IMR-90 (cell line): ENCODE measurements around the gene EIF5A. TPM values are rescaled to one million over a fixed set of nuclear protein-coding genes. Genes with fewer than 3 reads are reported as not detected.

Experiments
- ATAC-seq: fragments of 200-7000 bp; cut with Tn5 transposase; 2 replicates; pipeline ENCODE4 v1.9.1; 2020; ENCODE audit warnings: low read depth, mild to moderate bottlenecking, moderate library complexity
- BruUV-seq: library from RNA; stranded (reverse); fragments of 400-500 nt; replicated peaks from 2 replicates; lab custom pipeline; 2021; lab: Mats Ljungman, UMichigan
- CTCF ChIA-PET: fragments of 300-600 bp; formaldehyde crosslinking; extraction: SDS; loops from one replicate; lab custom pipeline; 2021; ENCODE audit warnings: antibody characterized with exemption; lab: Yijun Ruan, JAX
- POLR2A ChIA-PET: fragments of 300-600 bp; sonication (Branson Sonifier 250); formaldehyde crosslinking; loops from one replicate; lab custom pipeline; 2022; ENCODE audit warnings: antibody characterized with exemption; ENCODE audit not compliant: unreplicated experiment; lab: Charles Lee
- DNase-seq: peaks from one replicate; pipeline ENCODE4 v3.0.0; 2013
- H2AFZ ChIP-seq: replicated peaks from 2 replicates; pipeline ENCODE3; 2013; ENCODE audit warnings: low read length, mild to moderate bottlenecking; ENCODE audit not compliant: poor library complexity
- H2AK5ac ChIP-seq: 2 replicates; pipeline ENCODE4 v1.6.1; 2013; ENCODE audit warnings: low read depth, low read length, inconsistent platforms
- H2AK9ac ChIP-seq: replicated peaks from 2 replicates; pipeline ENCODE3; 2013; ENCODE audit warnings: mild to moderate bottlenecking, low read depth, low read length, moderate library complexity; ENCODE audit not compliant: poor library complexity
- H2BK120ac ChIP-seq: 2 replicates; pipeline ENCODE4 v1.6.1; 2013; ENCODE audit warnings: low read depth, low read length, inconsistent platforms
- H2BK15ac ChIP-seq: 3 replicates; pipeline ENCODE4 v1.6.1; 2013; ENCODE audit warnings: low read depth, low read length, inconsistent platforms
- H2BK20ac ChIP-seq: 2 replicates; pipeline ENCODE4 v1.6.1; 2013; ENCODE audit warnings: low read depth, mild to moderate bottlenecking, inconsistent platforms, low read length, moderate library complexity
- H2BK5ac ChIP-seq: 2 replicates; pipeline ENCODE4 v1.6.1; 2013; ENCODE audit warnings: mild to moderate bottlenecking, low read depth, low read length, inconsistent platforms; ENCODE audit not compliant: poor library complexity, severe bottlenecking
- H3K14ac ChIP-seq: replicated peaks from 2 replicates; pipeline ENCODE4 v1.6.1; 2013; ENCODE audit warnings: low read depth, low read length, inconsistent platforms
- H3K18ac ChIP-seq: 2 replicates; pipeline ENCODE4 v1.6.1; 2013; ENCODE audit warnings: low read depth, low read length, control low read depth
- H3K23ac ChIP-seq: 2 replicates; pipeline ENCODE4 v1.6.1; 2013; ENCODE audit warnings: low read depth, low read length, inconsistent platforms
- H3K27ac ChIP-seq: 2 replicates; pipeline ENCODE4 v1.5.1; 2013; ENCODE audit warnings: mild to moderate bottlenecking, control low read depth, low read length; ENCODE audit not compliant: insufficient read depth
- H3K27me3 ChIP-seq: 2 replicates; pipeline ENCODE4 v1.6.1; 2013; ENCODE audit warnings: low read length; ENCODE audit not compliant: control insufficient read depth, insufficient read depth
- H3K36me3 ChIP-seq: 2 replicates; pipeline ENCODE4 v1.6.1; 2013; ENCODE audit warnings: low read length, mixed read lengths; ENCODE audit not compliant: control insufficient read depth, insufficient read depth
- H3K4ac ChIP-seq: 2 replicates; pipeline ENCODE4 v1.6.1; 2013; ENCODE audit warnings: low read depth, low read length, inconsistent platforms
- H3K4me1 ChIP-seq: 2 replicates; pipeline ENCODE4 v1.6.1; 2013; ENCODE audit warnings: low read length, mixed read lengths; ENCODE audit not compliant: control insufficient read depth, insufficient read depth
- H3K4me2 ChIP-seq: 2 replicates; pipeline ENCODE4 v1.6.1; 2013; ENCODE audit warnings: low read depth, mild to moderate bottlenecking, control low read depth, low read length, moderate library complexity
- H3K4me3 ChIP-seq: 2 replicates; pipeline ENCODE4 v1.5.1; 2013; ENCODE audit warnings: low read depth, mild to moderate bottlenecking, control low read depth, low read length, moderate library complexity; ENCODE audit not compliant: insufficient read depth
- H3K56ac ChIP-seq: 2 replicates; pipeline ENCODE4 v1.6.1; 2013; ENCODE audit warnings: low read length, inconsistent platforms; ENCODE audit not compliant: insufficient read depth; ENCODE audit errors: extremely low read depth
- H3K79me1 ChIP-seq, 2 experiments: 2 replicates each; pipeline ENCODE4 v1.6.1; 2013; ENCODE audit warnings: low read length in 2 of 2, inconsistent platforms in 1 of 2, low read depth in 1 of 2
- H3K9ac ChIP-seq: 2 replicates; pipeline ENCODE4 v1.6.1; 2013; ENCODE audit warnings: low read depth, low read length, control low read depth
- H3K9me1 ChIP-seq: 2 replicates; pipeline ENCODE4 v1.6.1; 2013; ENCODE audit warnings: low read length, inconsistent platforms; ENCODE audit not compliant: insufficient read depth
- H3K9me3 ChIP-seq: 2 replicates; pipeline ENCODE4 v1.6.1; 2013; ENCODE audit warnings: low read length; ENCODE audit not compliant: control insufficient read depth, insufficient read depth
- H4K20me1 ChIP-seq: 2 replicates; pipeline ENCODE4 v1.6.1; 2013; ENCODE audit warnings: low read length, inconsistent platforms; ENCODE audit not compliant: insufficient read depth
- H4K5ac ChIP-seq: 2 replicates; pipeline ENCODE4 v1.6.1; 2013; ENCODE audit warnings: mild to moderate bottlenecking, low read depth, low read length, control low read depth
- H4K8ac ChIP-seq, 2 experiments: 2 replicates each; pipeline ENCODE4 v1.6.1; 2013; ENCODE audit warnings: low read depth in 2 of 2, low read length in 2 of 2, control low read depth in 1 of 2, inconsistent platforms in 1 of 2
- H4K91ac ChIP-seq: 2 replicates; pipeline ENCODE4 v1.6.1; 2013; ENCODE audit warnings: low read depth, low read length, inconsistent platforms; ENCODE audit not compliant: insufficient read depth
- BHLHE40 ChIP-seq: fragments of 150-350 bp; IDR thresholded peaks from 2 replicates; pipeline ENCODE4 v1.6.1; 2016; ENCODE audit warnings: mild to moderate bottlenecking, low read depth, low read length
- CEBPB ChIP-seq: IDR thresholded peaks from 2 replicates; pipeline ENCODE4 v1.6.1; 2012; ENCODE audit warnings: low read depth, low read length, improper control_type of control experiment
- CHD1 ChIP-seq: IDR thresholded peaks from 2 replicates; pipeline ENCODE4 v1.6.1; 2012; ENCODE audit warnings: low read depth, low read length, improper control_type of control experiment
- FOS ChIP-seq: fragments of 150-350 bp; IDR thresholded peaks from 2 replicates; pipeline ENCODE4 v1.6.1; 2016; ENCODE audit warnings: low read depth, low read length
- MAFK ChIP-seq: IDR thresholded peaks from 2 replicates; pipeline ENCODE4 v1.6.1; 2012; ENCODE audit warnings: low read depth, low read length, improper control_type of control experiment
- MAZ ChIP-seq: IDR thresholded peaks from 2 replicates; pipeline ENCODE4 v1.6.1; 2012; ENCODE audit warnings: low read depth, mild to moderate bottlenecking, low read length, improper control_type of control experiment, moderate library complexity, borderline replicate concordance
- MXI1 ChIP-seq: IDR thresholded peaks from 2 replicates; pipeline ENCODE4 v1.6.1; 2012; ENCODE audit warnings: low read depth, mild to moderate bottlenecking, low read length, moderate library complexity, borderline replicate concordance
- NFE2L2 ChIP-seq: fragments of 150-350 bp; IDR thresholded peaks from 2 replicates; pipeline ENCODE4 v1.6.1; 2016; ENCODE audit warnings: low read depth, mild to moderate bottlenecking, low read length
- POLR2A ChIP-seq: IDR thresholded peaks from 2 replicates; pipeline ENCODE4 v1.6.1; 2012; ENCODE audit warnings: mild to moderate bottlenecking, low read depth, low read length
- RAD21 ChIP-seq: IDR thresholded peaks from 2 replicates; pipeline ENCODE4 v1.6.1; 2012; ENCODE audit warnings: low read length, improper control_type of control experiment
- RCOR1 ChIP-seq: IDR thresholded peaks from 2 replicates; pipeline ENCODE4 v1.6.1; 2012; ENCODE audit warnings: mild to moderate bottlenecking, low read length, improper control_type of control experiment; ENCODE audit not compliant: insufficient replicate concordance
- RFX5 ChIP-seq: IDR thresholded peaks from 2 replicates; pipeline ENCODE4 v1.8.0; 2012; ENCODE audit warnings: low read depth, mild to moderate bottlenecking, low read length, moderate library complexity
- SMC3 ChIP-seq: fragments of 150-350 bp; IDR thresholded peaks from 2 replicates; pipeline ENCODE4 v1.6.1; 2016; ENCODE audit warnings: low read depth, mild to moderate bottlenecking, antibody characterized with exemption, low read length, moderate library complexity
- WGBS, 2 experiments: methylation state at CpG; one replicate each; pipeline versions ENCODE4 v1.1.5 to v1.1.7; 2013; ENCODE audit warnings: missing lambda C conversion rate in 2 of 2; ENCODE audit not compliant: insufficient read length in 1 of 2; ENCODE audit errors: extremely low coverage in 2 of 2; 5-methylcytosine and 5-hydroxymethylcytosine counted together
- dilution Hi-C: fragments of 300-500 bp; cut with HindIII; formaldehyde crosslinking; loops from one replicate; pipeline ENCODE4 v1.14.3; 2018; ENCODE audit warnings: low sequenced_read_pairs; ENCODE audit not compliant: unreplicated experiment
- in situ Hi-C: fragments of 300-500 bp; cut with MboI; formaldehyde crosslinking; loops from 3 replicates; pipeline ENCODE4 v1.14.3; 2019; ENCODE audit warnings: low sequenced_read_pairs, inconsistent platforms, mixed read lengths
- intact Hi-C: fragments of 100-400 bp; cut with micrococcal nuclease; formaldehyde crosslinking; loops from 2 replicates; pipeline ENCODE4 v1.10.0; 2022
- polyA plus RNA-seq, 3 experiments: library from polyadenylated mRNA; depleted of rRNA; stranded (reverse); fragments of >200 nt; gene quantifications; 2 replicates each; pipeline ENCODE4 v1.2.3, GENCODE V29; 2012; ENCODE audit warnings: low replicate concordance in 1 of 3
- total RNA-seq: library from RNA; depleted of rRNA; stranded (reverse); fragments of >200 nt; gene quantifications from 2 replicates; pipeline ENCODE4 v1.2.3, GENCODE V29; 2012
- TF ChIP-seq, protein P1 (sequence below): fragments of 150-350 bp; IDR thresholded peaks from 2 replicates; pipeline ENCODE4 v1.6.1; 2017; ENCODE audit warnings: mild to moderate bottlenecking, antibody characterized with exemption, low read length, low read depth
- TF ChIP-seq, protein P2 (sequence below): conservative IDR thresholded peaks from 2 replicates; pipeline ENCODE4 v1.5.1; 2012; ENCODE audit warnings: mild to moderate bottlenecking, low read depth, low read length, improper control_type of control experiment
- TF ChIP-seq, protein P3 (sequence below): fragments of 150-350 bp; IDR thresholded peaks from 2 replicates; pipeline ENCODE4 v1.6.1; 2016; ENCODE audit warnings: low read depth, mild to moderate bottlenecking, low read length, moderate library complexity, borderline replicate concordance

The EIF5A gene
- total and polyA plus RNA-seq, 2 of the 4 experiments (the other 2 are of a cell fraction) = 782 to 883 TPM

- intact Hi-C loops (no loop called here), in situ Hi-C loops (no loop called here), dilution Hi-C loops (no loop called here)
- H3K4me2 ChIP-seq = no peak overlapping the region
- 0 out of 2 replicates have a peak, but pooled peaks cover 3% of the 10 kb centered on the region for H4K20me1 ChIP-seq
- H3K27ac ChIP-seq = no peak overlapping the region
- no peaks in the 10 kb centered on the region; the same call in 1 of the 2 replicates for H3K9me3 ChIP-seq
- no peak overlapping the region for H3K9ac ChIP-seq
- TF ChIP-seq MAZ = no peak
- TF ChIP-seq CEBPB = no peak
- no peak for TF ChIP-seq RAD21
- TF ChIP-seq NFE2L2 = no peak
- TF ChIP-seq RCOR1 = no peak
- TF ChIP-seq FOS = no peak
- TF ChIP-seq POLR2A = no peak
- TF ChIP-seq, protein P1, sequence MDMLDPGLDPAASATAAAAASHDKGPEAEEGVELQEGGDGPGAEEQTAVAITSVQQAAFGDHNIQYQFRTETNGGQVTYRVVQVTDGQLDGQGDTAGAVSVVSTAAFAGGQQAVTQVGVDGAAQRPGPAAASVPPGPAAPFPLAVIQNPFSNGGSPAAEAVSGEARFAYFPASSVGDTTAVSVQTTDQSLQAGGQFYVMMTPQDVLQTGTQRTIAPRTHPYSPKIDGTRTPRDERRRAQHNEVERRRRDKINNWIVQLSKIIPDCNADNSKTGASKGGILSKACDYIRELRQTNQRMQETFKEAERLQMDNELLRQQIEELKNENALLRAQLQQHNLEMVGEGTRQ = no peak
- TF ChIP-seq CHD1 = no peak
- no peak for TF ChIP-seq MXI1
- TF ChIP-seq SMC3 = no peak
- TF ChIP-seq BHLHE40 = no peak
- TF ChIP-seq, protein P2, sequence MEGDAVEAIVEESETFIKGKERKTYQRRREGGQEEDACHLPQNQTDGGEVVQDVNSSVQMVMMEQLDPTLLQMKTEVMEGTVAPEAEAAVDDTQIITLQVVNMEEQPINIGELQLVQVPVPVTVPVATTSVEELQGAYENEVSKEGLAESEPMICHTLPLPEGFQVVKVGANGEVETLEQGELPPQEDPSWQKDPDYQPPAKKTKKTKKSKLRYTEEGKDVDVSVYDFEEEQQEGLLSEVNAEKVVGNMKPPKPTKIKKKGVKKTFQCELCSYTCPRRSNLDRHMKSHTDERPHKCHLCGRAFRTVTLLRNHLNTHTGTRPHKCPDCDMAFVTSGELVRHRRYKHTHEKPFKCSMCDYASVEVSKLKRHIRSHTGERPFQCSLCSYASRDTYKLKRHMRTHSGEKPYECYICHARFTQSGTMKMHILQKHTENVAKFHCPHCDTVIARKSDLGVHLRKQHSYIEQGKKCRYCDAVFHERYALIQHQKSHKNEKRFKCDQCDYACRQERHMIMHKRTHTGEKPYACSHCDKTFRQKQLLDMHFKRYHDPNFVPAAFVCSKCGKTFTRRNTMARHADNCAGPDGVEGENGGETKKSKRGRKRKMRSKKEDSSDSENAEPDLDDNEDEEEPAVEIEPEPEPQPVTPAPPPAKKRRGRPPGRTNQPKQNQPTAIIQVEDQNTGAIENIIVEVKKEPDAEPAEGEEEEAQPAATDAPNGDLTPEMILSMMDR = no peak
- TF ChIP-seq, protein P3, sequence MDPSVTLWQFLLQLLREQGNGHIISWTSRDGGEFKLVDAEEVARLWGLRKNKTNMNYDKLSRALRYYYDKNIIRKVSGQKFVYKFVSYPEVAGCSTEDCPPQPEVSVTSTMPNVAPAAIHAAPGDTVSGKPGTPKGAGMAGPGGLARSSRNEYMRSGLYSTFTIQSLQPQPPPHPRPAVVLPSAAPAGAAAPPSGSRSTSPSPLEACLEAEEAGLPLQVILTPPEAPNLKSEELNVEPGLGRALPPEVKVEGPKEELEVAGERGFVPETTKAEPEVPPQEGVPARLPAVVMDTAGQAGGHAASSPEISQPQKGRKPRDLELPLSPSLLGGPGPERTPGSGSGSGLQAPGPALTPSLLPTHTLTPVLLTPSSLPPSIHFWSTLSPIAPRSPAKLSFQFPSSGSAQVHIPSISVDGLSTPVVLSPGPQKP = no peak
- no peak for TF ChIP-seq MAFK
- no peak for TF ChIP-seq RFX5
- ATAC-seq (no peak), DNase-seq (no peak)
- no peak overlapping the region for H2AFZ ChIP-seq
- no peaks in the 10 kb centered on the region; the same call in 1 of the 2 replicates for H3K9me1 ChIP-seq
- WGBS, 2 experiments = no CpG with 5 or more reads among the region's 2 CpGs
- BruUV-seq = no TSS peak
- peaks cover 70% of the 10 kb centered on the region for H3K27me3 ChIP-seq
- H3K36me3 ChIP-seq = no peaks in the 10 kb centered on the region
- H2BK15ac ChIP-seq = no peak overlapping the region
- H3K23ac ChIP-seq = no peak overlapping the region
- POLR2A ChIA-PET = no interaction called here
- no peak overlapping the region for H4K91ac ChIP-seq
- no peak overlapping the region for H2BK20ac ChIP-seq
- H3K18ac ChIP-seq = no peak overlapping the region
- H3K79me1 ChIP-seq = no peaks in the 10 kb centered on the region
- no peak overlapping the region for H2BK5ac ChIP-seq
- no peak overlapping the region for H2AK9ac ChIP-seq
- H3K56ac ChIP-seq = no peak overlapping the region
- no peak overlapping the region for H4K5ac ChIP-seq
- H2BK120ac ChIP-seq = no peak overlapping the region
- CTCF ChIA-PET = no interaction called here
- no peak overlapping the region for H2AK5ac ChIP-seq
- no peak overlapping the region for H3K4ac ChIP-seq
- no peak overlapping the region for H4K8ac ChIP-seq
- H3K14ac ChIP-seq = no peak overlapping the region
- peaks cover 3% of the 10 kb centered on the region for H3K4me1 ChIP-seq
- H3K4me3 ChIP-seq = no peak overlapping the region
Observed at GRCh38 chr17:7292194-7292593, 15.2 kb upstream of the EIF5A start.
